Measurements from ENCODE around the gene ASPG.

ASPG gene

GRCh38 chr14:104119488-104120251, 34.2 kb downstream of the ASPG start:
- TF ChIP-seq CTCF (IDR thresholded peaks at IDR 0.05), result no peak

GRCh38 chr14:104120281-104120741, 34.8 kb downstream of the ASPG start:
- TF ChIP-seq CTCF (IDR thresholded peaks at IDR 0.05), result no peak

GRCh38 chr14:104121142-104121541, 35.6 kb downstream of the ASPG start:
- no peak for TF ChIP-seq CTCF (IDR thresholded peaks at IDR 0.05)

GRCh38 chr14:104123879-104124278, 38.4 kb downstream of the ASPG start:
- TF ChIP-seq CTCF (IDR thresholded peaks at IDR 0.05), result no peak

GRCh38 chr14:104125011-104125410, 39.5 kb downstream of the ASPG start:
- TF ChIP-seq CTCF (IDR thresholded peaks at IDR 0.05), result no peak

- TF ChIP-seq CTCF (IDR thresholded peaks at IDR 0.05), result no peak
These were observed 41.3 kb downstream of the ASPG start for GRCh38 chr14:104126753-104127152.

GRCh38 chr14:104128981-104129380, 43.5 kb downstream of the ASPG start:
- no peak for TF ChIP-seq CTCF (IDR thresholded peaks at IDR 0.05)
